Left colon (tissue), 2 donors: Measurements from ENCODE around the gene TRAPPC10. TPM values are rescaled to one million over a fixed set of nuclear protein-coding genes. Genes with fewer than 3 reads are reported as not detected.

Experiments used
- ATAC-seq: fragments of 200-7000 bp; cut with Tn5 transposase; one replicate; pipeline ENCODE4 v1.9.1; 2020; ENCODE audit warnings: mild to moderate bottlenecking, moderate library complexity
- DNase-seq, 2 donors: peaks; one replicate each; pipeline ENCODE4 v3.0.0-alpha.2; 2020
- intact Hi-C, 2 donors: fragments of 100-400 bp; cut with DNase I in 1 of 2; cut with micrococcal nuclease in 1 of 2; formaldehyde crosslinking; loops; one replicate each; pipeline versions ENCODE4 v1.11.2 to v1.14.0; 2022; cut with DNase I, micrococcal nuclease
- total RNA-seq, 2 donors: library from RNA; stranded (reverse); fragmentation: NEBNext Ultra II Directional; extraction: Animal tissue kit (Norgen Biotek cat#: 25700); gene quantifications; one replicate each; pipeline ENCODE4 v1.2.1, GENCODE V29; 2021
- donor health status: DM: no; HTN: no; CAD: no.
- donor health status: DM: yes; HTN: yes; CAD: no.

TRAPPC10 gene
- total RNA-seq, 2 donors from 2014 or later: 63.6 to 69.4 TPM

- intact Hi-C loops: no loop called here
- ATAC-seq: no peak
- no peak for DNase-seq
Measured at GRCh38 chr21:44054710-44055109, 42.6 kb downstream of the TRAPPC10 start.

- DNase-seq: no peak
- ATAC-seq: no peak
- intact Hi-C loops: no loop called here
Measured at GRCh38 chr21:44057055-44057454, 44.9 kb downstream of the TRAPPC10 start.

DNA sequence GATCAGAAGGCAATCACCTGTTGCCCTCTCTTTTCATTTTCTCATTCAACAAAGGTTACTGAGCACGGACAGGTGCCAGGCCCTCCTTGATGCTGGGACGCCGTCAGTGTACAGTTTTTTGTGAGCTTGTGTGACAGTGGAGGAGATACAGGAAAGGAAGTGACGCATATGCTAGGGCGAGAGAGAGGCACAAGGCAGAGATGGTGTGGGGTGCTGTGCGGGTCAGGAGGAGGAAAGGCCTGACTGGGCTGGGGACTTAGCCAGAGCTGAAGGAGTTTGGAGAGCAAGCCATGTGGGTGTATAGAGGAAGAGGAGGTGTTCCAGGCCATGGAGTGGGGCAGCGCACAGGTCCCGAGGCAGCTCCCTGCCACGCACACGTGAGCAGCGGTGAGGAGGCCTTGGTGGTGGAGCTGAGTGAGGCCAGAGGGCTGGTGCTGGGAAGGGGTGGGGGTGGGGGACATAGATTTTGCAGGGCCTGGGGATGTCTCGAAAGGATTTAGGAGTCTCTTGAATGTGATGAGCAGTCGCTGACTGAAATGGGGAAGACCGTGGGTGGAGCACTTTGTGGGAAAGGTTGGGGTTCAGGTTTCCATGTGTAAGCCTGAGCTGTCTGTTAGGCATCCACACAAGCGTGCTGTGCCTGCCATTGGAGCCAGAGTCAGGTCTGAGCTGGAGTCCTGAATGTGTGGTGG, 46.0 kb downstream of the TRAPPC10 start:
- no peak for ATAC-seq
- no peak for DNase-seq
- intact Hi-C loops: no loop called here

GRCh38 chr21:44058652-44058964, 46.5 kb downstream of the TRAPPC10 start:
- no peak for DNase-seq
- ATAC-seq: no peak
- intact Hi-C loops: no loop called here

- no peak for DNase-seq
- intact Hi-C loops: no loop called here
- ATAC-seq: no peak
Measured at GRCh38 chr21:44058981-44059380, 46.9 kb downstream of the TRAPPC10 start.

GRCh38 chr21:44059710-44060109, 47.6 kb downstream of the TRAPPC10 start:
- no peak for DNase-seq
- ATAC-seq: no peak
- intact Hi-C loops: no loop called here

- ATAC-seq (no peak), DNase-seq (no peak)
- intact Hi-C loops: no loop called here
Measured at GRCh38 chr21:44062380-44062779, 50.3 kb downstream of the TRAPPC10 start.

GRCh38 chr21:44063151-44063912, 51.2 kb downstream of the TRAPPC10 start:
- intact Hi-C loops: no loop called here
- no peak for ATAC-seq
- DNase-seq: no peak

- no peak for ATAC-seq
- intact Hi-C loops: no loop called here
- DNase-seq: no peak
Measured at GRCh38 chr21:44064852-44065403, 52.8 kb downstream of the TRAPPC10 start.

- peak in 1 of 2 donors; percentile 27 for DNase-seq
- peak; percentile 40 for ATAC-seq
- intact Hi-C loops: no loop called here
Measured at GRCh38 chr21:44065428-44065827, 53.3 kb downstream of the TRAPPC10 start.

DNA sequence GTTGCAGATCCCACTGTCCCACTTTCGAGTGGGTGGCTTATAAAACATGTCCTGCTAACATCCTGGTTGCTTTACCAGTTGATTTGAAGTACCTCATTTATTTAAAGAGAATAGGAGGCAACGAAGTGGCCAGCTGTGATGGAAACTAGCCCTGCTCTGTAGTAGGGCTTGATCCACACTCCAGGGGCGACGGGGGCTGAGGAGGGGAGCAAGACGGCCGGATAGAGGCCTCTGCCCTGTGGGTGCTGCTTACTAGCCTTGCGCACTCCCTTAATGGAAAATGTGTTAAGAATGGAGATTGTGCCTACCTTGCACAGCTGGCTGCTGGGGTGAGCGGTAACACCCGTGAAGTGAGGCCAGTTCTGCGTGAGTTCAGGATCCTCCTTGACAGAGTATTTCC, 54.0 kb downstream of the TRAPPC10 start:
- intact Hi-C loops: no loop called here
- ATAC-seq: no peak
- no peak for DNase-seq

GRCh38 chr21:44067011-44067839, 55.1 kb downstream of the TRAPPC10 start:
- intact Hi-C loops: no loop called here
- ATAC-seq: peak; percentile 41
- DNase-seq: no peak

DNA sequence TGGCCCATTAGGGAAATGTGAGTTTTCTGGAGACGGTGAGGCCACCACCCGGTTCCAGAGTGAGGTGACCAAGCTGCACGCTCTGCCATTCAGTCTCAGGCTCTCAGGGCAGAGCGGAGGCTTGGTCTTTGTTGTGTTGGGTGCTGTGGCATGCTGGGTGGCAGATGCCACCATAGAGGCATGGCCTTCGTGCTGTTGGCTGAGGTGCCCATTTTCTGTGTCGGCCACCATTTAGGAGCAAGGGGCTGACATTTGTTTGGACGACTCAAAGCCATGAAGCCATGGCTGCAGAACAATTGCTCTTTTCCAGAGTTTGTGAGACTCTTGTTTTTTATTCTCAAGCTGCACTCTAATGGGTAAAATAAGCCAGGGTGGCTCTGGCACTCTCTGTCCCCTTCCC, 58.3 kb downstream of the TRAPPC10 start:
- DNase-seq (no peak), ATAC-seq (no peak)
- intact Hi-C loops: no loop called here

- DNase-seq (no peak), ATAC-seq (no peak)
- intact Hi-C loops: no loop called here
Measured at GRCh38 chr21:44071359-44072104, 59.4 kb downstream of the TRAPPC10 start.

DNA sequence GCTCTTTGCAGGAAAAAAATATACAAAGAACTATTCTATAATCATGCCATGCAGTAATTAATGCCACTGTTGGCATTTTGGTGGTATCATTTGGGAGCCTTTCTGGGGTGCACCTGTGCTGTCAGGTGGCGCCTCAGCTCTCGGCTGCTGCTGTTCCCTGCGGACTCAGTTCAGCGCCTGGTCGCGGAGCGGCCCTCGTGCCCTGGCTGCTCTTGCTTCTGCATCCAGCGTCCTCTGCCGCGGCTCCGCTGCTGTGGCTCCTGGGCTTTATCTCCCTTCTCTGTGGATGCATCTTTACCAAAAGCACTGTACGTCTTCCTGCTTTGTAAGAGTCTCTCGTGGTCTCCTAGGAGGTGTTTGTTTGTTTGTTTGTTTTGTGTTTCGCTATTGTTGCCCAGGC, 60.0 kb downstream of the TRAPPC10 start:
- DNase-seq (no peak), ATAC-seq (no peak)
- intact Hi-C loops: no loop called here

GRCh38 chr21:44074315-44074958, 62.3 kb downstream of the TRAPPC10 start:
- intact Hi-C loops: no loop called here
- peak in 1 of 2 donors; percentile 29 for DNase-seq
- peak; percentile 91 for ATAC-seq

- no peak for DNase-seq
Measured at GRCh38 chr21:44076316-44076715, 64.2 kb downstream of the TRAPPC10 start.

DNA sequence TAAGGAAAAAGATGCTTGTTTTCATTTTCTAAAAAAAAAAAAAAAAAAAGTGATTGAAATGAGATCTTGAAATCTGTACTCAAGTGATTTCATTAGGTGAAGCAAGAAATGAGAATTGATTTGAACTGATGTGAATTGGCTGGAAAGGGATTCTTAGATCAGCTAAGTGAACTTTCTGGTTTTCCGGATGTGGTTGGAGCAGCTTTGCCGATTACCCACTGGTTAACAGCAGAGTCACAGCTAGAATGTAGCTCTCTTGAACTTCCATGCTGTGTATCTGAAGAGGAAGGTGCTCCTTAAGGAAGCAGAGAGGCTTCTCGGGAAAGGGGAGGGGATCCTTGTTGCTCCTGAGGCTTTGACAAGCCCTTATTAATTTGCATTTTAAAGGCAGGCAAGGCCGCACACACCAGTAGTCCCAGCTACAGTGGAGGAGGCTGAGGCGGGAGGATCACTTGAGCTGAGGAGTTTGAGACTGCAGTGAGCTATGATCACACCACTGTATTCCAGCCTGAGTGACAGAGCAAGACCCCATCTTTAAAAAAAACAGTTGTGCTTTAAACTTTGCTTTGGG, 66.4 kb downstream of the TRAPPC10 start:
- no peak for ATAC-seq
- no peak for DNase-seq
- intact Hi-C loops: no loop called here

More at GRCh38 chr21:44076316-44076715, 64.2 kb downstream of the TRAPPC10 start:
- no peak for ATAC-seq
- intact Hi-C loops: no loop called here
